ENCODE measurements around the gene ABCG2.

Gene ABCG2

DNA sequence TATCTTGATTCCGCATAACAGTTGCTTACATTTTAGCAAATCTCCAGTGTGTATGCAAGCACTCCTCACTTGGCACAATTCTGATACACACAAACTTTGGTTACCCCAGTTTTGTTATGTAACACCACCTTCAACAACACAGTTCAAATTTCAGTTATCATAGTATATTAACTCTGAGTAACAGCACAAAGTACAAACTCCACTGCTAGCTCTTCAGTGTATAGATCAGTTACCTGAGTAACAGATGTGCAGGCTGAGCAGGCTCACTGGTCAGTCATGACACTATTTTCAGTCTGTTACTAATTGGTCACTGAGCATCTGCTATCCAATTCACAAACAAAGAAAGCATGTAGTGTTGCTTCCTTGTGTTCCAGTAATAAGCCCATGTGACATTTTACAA is 95.6 kb downstream of the ABCG2 start:
- H3K9me3 ChIP-seq (ENCODE audit: control insufficient read depth, insufficient read depth, low read depth, low read length) = no peaks in the 10 kb centered on the region
- TF ChIP-seq ZXDB (tag by site-specific recombination; IDR thresholded peaks at IDR 0.05) (no peak), ZNF596 (tag by site-specific recombination; IDR thresholded peaks at IDR 0.05) (no peak), ZNF140 (tag by site-specific recombination; IDR thresholded peaks at IDR 0.05) (no peak), ZNF777 (tag by site-specific recombination; IDR thresholded peaks at IDR 0.05; ENCODE audit: borderline replicate concordance) (no peak), GLI2 (tag by site-specific recombination; IDR thresholded peaks at IDR 0.05; ENCODE audit: borderline replicate concordance, low read depth) (no peak), ZNF266 (tag by site-specific recombination; IDR thresholded peaks at IDR 0.05; ENCODE audit: low read depth) (no peak), SALL2 (tag by site-specific recombination; IDR thresholded peaks at IDR 0.05; ENCODE audit: borderline replicate concordance) (no peak), ZNF670 (tag by site-specific recombination; IDR thresholded peaks at IDR 0.05; ENCODE audit: low read depth) (no peak), ZNF19 (tag by site-specific recombination; IDR thresholded peaks at IDR 0.05; ENCODE audit: low read depth) (no peak), ZBTB17 (tag by site-specific recombination; IDR thresholded peaks at IDR 0.05) (no peak), ZBTB10 (tag by site-specific recombination; IDR thresholded peaks at IDR 0.05) (no peak), KLF9 (tag by site-specific recombination; IDR thresholded peaks at IDR 0.05; ENCODE audit: low read depth) (no peak), ZBTB7A (tag by site-specific recombination; IDR thresholded peaks at IDR 0.05; ENCODE audit: low read depth) (no peak), ZNF292 (tag by site-specific recombination; IDR thresholded peaks at IDR 0.05; ENCODE audit: borderline replicate concordance, low read depth) (no peak), SETDB1 (IDR thresholded peaks at IDR 0.05; ENCODE audit: insufficient read length, low read length) (no peak), YY1 (tag by site-specific recombination; IDR thresholded peaks at IDR 0.05) (no peak), ZNF423 (tag by site-specific recombination; IDR thresholded peaks at IDR 0.05) (no peak), ZNF621 (tag by site-specific recombination; IDR thresholded peaks at IDR 0.05) (no peak)
- TF ChIP-seq, protein P1, sequence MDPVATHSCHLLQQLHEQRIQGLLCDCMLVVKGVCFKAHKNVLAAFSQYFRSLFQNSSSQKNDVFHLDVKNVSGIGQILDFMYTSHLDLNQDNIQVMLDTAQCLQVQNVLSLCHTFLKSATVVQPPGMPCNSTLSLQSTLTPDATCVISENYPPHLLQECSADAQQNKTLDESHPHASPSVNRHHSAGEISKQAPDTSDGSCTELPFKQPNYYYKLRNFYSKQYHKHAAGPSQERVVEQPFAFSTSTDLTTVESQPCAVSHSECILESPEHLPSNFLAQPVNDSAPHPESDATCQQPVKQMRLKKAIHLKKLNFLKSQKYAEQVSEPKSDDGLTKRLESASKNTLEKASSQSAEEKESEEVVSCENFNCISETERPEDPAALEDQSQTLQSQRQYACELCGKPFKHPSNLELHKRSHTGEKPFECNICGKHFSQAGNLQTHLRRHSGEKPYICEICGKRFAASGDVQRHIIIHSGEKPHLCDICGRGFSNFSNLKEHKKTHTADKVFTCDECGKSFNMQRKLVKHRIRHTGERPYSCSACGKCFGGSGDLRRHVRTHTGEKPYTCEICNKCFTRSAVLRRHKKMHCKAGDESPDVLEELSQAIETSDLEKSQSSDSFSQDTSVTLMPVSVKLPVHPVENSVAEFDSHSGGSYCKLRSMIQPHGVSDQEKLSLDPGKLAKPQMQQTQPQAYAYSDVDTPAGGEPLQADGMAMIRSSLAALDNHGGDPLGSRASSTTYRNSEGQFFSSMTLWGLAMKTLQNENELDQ (tag by site-specific recombination; IDR thresholded peaks at IDR 0.05; ENCODE audit: low read depth) = no peak
- TF ChIP-seq, protein P2, sequence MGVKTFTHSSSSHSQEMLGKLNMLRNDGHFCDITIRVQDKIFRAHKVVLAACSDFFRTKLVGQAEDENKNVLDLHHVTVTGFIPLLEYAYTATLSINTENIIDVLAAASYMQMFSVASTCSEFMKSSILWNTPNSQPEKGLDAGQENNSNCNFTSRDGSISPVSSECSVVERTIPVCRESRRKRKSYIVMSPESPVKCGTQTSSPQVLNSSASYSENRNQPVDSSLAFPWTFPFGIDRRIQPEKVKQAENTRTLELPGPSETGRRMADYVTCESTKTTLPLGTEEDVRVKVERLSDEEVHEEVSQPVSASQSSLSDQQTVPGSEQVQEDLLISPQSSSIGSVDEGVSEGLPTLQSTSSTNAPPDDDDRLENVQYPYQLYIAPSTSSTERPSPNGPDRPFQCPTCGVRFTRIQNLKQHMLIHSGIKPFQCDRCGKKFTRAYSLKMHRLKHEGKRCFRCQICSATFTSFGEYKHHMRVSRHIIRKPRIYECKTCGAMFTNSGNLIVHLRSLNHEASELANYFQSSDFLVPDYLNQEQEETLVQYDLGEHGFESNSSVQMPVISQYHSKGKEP (tag by site-specific recombination; IDR thresholded peaks at IDR 0.05) = no peak
- H3K4me3 ChIP-seq (ENCODE audit: low read depth, low read length) = no peak overlapping the region
- no peak overlapping the region for H3K27ac ChIP-seq (ENCODE audit: extremely low read depth, low read depth, low read length)
- CTCF ChIA-PET = no interaction called here
- peaks cover 9 to 68% of the 10 kb centered on the region in 2 experiments; a peak in 2 of 3 replicates for H3K36me3 ChIP-seq (ENCODE audit: control insufficient read depth in 2 of 2, insufficient read depth in 1 of 2, low read length in 2 of 2)
- POLR2A ChIA-PET = interaction anchor here (0.6 kb wide), 1 partner anchor 68 kb away, joined by 4 read pairs; no protein-coding TSS in a partner anchor
- no peaks in the 10 kb centered on the region for H3K4me1 ChIP-seq (ENCODE audit: control insufficient read depth, insufficient read depth, low read length)

DNA sequence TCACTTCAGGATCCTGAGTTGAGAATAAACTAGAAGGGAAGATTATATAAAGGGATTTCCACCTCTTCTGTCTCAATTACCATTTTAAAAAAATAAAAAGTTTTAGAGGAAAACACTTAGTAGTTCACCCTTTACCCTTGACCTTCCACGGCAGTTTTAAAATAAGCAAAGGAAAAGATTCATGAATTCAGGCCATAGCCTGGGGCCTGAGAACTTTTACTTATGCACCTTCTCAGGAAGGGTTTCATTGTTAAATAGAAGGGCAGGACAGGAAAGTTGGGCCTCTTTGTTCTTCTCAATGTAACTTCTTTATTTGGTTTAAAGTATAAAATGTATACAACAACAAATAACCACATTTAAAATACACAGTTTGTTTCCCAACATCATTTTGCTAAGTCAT is 96.1 kb downstream of the ABCG2 start:
- Histone ChIP-seq H3K4me3 (ENCODE audit: low read depth, low read length) (no peak overlapping the region), H3K36me3 (ENCODE audit: control insufficient read depth in 2 of 2, insufficient read depth in 1 of 2, low read length in 2 of 2) (peaks cover 13 to 68% of the 10 kb centered on the region in 2 experiments; a peak in 2 of 3 replicates), H3K4me1 (ENCODE audit: control insufficient read depth, insufficient read depth, low read length) (no peaks in the 10 kb centered on the region), H3K27ac (ENCODE audit: extremely low read depth, low read depth, low read length) (no peak overlapping the region), H3K9me3 (ENCODE audit: control insufficient read depth, insufficient read depth, low read depth, low read length) (no peaks in the 10 kb centered on the region)
- ChIA-PET CTCF (no interaction called here), POLR2A (interaction anchor here (0.6 kb wide), 1 partner anchor 67 kb away, joined by 4 read pairs; no protein-coding TSS in a partner anchor)
- TF ChIP-seq ZNF274 (IDR thresholded peaks at IDR 0.05; ENCODE audit: low read length) (no peak), ZNF274 (tag by site-specific recombination; IDR thresholded peaks at IDR 0.05; ENCODE audit: borderline replicate concordance) (no peak), ZFHX2 (tag by site-specific recombination; conservative IDR thresholded peaks at IDR 0.05) (no peak), KLF17 (tag by site-specific recombination; IDR thresholded peaks at IDR 0.05) (no peak), KLF8 (tag by site-specific recombination; IDR thresholded peaks at IDR 0.05) (no peak), ZNF707 (tag by site-specific recombination; IDR thresholded peaks at IDR 0.05) (no peak), ZNF426 (tag by site-specific recombination; IDR thresholded peaks at IDR 0.05) (no peak), ZNF404 (tag by site-specific recombination; IDR thresholded peaks at IDR 0.05) (no peak)
